Stimulated activated naive CD8-positive, alpha-beta T cell treated with anti-CD3 and anti-CD28 coated beads, Interleukin-15, amount 100 ng/mL, for 72 hours (primary cell): ENCODE measurements around the gene LHX6.

Experiments
- ATAC-seq: fragments of 150-1000 bp; cut with Tn5 transposase; 2 replicates; pipeline ENCODE4 v1.10.0; 2021; ENCODE audit warnings: mild to moderate bottlenecking, moderate library complexity
- DNase-seq, 2 donors: peaks; one replicate each; pipeline ENCODE4 v3.0.0; 2021 to 2022
- H3K27ac Mint-ChIP-seq, 2 donors: one replicate each; pipeline ENCODE4 v1.8.0; 2022; ENCODE audit warnings: mild to moderate bottlenecking in 2 of 2, mixed read lengths in 2 of 2, moderate library complexity in 2 of 2
- H3K27me3 Mint-ChIP-seq: one replicate; pipeline ENCODE4 v1.8.0; 2022; ENCODE audit warnings: mixed read lengths
- H3K4me1 Mint-ChIP-seq: one replicate; pipeline ENCODE4 v1.8.0; 2022; ENCODE audit warnings: mild to moderate bottlenecking, mixed read lengths
- H3K4me3 Mint-ChIP-seq, 2 donors: one replicate each; pipeline ENCODE4 v1.8.0; 2022; ENCODE audit warnings: mild to moderate bottlenecking in 2 of 2, mixed read lengths in 2 of 2, moderate library complexity in 1 of 2
- H3K9me3 Mint-ChIP-seq, 2 donors: one replicate each; pipeline ENCODE4 v1.8.0; 2022; ENCODE audit warnings: mixed read lengths in 2 of 2

LHX6 gene

DNA sequence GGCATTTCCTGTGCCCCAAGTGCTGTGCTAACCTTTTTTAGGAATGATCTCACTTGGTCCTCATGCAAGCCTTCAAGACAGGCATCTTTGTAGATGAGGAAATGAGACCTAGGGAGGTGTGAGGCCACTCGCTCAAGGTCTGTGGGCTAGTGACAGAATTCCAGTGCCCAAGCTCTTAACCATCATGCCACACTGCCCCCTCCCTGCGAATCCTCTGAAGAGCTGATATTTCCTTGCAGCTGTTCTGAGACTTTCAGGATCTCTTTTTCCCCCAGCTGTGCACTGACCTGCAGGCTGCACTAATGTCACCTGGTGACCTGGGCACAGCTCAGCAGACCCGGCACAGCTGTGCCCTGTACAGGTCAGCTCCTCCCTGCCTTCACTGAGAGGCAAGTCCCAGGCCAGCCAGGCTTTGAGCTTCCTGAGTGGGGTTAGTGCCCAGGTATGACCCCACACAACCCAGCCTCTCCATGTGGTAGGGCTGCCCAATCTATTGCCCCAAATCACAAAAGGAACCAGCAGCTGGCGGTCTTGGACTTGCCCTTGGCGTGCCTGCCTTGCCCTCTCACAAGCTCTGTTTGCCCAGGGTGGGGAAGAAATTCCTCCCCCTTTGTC, 36.4 kb downstream of the LHX6 start:
- no peaks in the 10 kb centered on the region for H3K4me1 Mint-ChIP-seq
- peaks cover 5% of the 10 kb centered on the region for H3K27me3 Mint-ChIP-seq
- no peak for ATAC-seq
- no peaks in the 10 kb centered on the region for H3K9me3 Mint-ChIP-seq
- H3K4me3 Mint-ChIP-seq = no peak overlapping the region
- DNase-seq = no peak
- no peak overlapping the region for H3K27ac Mint-ChIP-seq

DNA sequence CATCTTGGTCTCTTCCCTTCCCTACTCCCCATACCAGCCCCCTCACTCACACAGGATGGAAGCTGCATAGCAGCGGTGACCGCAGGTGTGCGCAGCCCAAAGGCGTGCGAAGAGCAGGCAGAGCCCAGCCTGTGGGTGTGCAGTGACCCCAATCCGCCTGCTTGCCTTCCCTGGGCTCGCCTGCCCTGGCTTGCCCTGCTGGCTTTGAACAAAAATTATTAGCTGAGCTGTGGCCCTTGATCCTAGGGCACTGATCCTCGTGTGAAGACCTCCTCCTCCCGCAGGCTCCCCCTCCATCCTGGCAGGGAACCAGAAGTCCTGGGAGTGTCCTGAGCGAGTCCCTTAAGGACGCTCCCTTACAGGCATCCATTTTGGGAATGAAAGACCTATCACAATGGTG, 37.2 kb downstream of the LHX6 start:
- Mint-ChIP-seq H3K27me3 (no peaks in the 10 kb centered on the region), H3K4me1 (no peaks in the 10 kb centered on the region), H3K27ac (peak overlapping the region in 1 of 2 donors; percentile 78), H3K4me3 (no peak overlapping the region), H3K9me3 (no peaks in the 10 kb centered on the region)
- ATAC-seq (no peak), DNase-seq (no peak)

DNA sequence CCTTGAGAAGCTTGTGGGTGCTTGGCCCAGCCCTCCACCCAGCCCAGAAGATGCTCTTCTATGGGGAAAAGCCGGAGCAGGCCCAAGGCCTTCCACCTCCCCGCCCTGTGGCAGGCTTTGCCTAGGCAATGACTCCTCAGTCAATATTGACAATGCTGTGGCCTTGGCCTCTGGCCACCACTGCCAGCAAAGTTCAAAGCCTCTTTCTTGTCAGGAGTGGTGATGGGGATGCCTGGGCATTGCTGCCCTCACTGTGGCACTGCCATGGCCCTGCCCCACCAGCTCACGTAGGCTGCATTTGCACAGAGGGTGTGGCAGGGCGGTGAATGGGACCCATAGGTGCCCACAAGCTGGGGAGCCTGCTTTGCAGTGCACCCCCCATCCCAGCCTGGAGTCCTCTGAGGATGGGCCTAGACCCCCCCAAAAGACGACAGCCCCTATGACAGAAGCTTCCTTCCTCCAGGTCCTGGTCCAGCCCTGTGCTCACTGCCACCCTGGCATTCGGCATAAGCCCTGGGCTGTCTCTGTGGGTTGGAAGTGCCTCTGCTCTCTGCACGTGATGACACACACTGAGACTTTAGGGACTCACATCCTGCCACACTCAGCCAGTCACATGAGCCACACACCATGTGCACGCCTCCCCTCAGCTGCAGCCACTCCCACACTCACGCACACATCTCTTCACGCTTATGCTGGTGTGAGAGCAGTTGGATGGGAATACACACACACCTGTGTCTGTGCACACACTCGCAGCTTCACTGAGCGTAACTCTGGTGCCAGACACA, 38.0 kb downstream of the LHX6 start:
- Mint-ChIP-seq H3K4me1 (no peaks in the 10 kb centered on the region), H3K27ac (peak overlapping the region in 1 of 2 donors; percentile 28), H3K4me3 (no peak overlapping the region), H3K9me3 (no peaks in the 10 kb centered on the region), H3K27me3 (no peaks in the 10 kb centered on the region)
- DNase-seq (no peak), ATAC-seq (peak; percentile 45)

DNA sequence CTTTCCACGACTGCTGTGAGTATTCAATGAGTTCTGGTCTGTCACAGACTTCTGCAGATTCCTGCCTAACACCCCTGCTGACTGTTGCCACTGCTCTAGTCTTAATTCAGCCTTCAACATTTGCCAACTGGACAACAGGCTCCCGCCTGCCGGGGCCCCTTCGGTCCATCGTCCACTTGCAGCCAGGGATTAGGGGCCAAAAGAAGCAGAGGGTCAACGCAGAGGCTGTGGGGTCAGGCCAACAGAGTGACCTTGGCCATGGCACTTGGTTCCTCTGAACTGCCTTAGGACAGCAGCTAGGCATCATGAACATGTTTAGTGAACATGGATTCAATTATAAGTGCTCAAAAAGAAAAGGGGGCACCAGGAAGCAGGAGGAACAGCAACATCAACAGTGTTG, 40.4 kb downstream of the LHX6 start:
- Mint-ChIP-seq H3K27ac (no peak overlapping the region), H3K4me3 (no peak overlapping the region), H3K27me3 (peaks cover 3% of the 10 kb centered on the region), H3K9me3 (no peaks in the 10 kb centered on the region), H3K4me1 (no peaks in the 10 kb centered on the region)
- ATAC-seq = no peak
- no peak for DNase-seq

DNA sequence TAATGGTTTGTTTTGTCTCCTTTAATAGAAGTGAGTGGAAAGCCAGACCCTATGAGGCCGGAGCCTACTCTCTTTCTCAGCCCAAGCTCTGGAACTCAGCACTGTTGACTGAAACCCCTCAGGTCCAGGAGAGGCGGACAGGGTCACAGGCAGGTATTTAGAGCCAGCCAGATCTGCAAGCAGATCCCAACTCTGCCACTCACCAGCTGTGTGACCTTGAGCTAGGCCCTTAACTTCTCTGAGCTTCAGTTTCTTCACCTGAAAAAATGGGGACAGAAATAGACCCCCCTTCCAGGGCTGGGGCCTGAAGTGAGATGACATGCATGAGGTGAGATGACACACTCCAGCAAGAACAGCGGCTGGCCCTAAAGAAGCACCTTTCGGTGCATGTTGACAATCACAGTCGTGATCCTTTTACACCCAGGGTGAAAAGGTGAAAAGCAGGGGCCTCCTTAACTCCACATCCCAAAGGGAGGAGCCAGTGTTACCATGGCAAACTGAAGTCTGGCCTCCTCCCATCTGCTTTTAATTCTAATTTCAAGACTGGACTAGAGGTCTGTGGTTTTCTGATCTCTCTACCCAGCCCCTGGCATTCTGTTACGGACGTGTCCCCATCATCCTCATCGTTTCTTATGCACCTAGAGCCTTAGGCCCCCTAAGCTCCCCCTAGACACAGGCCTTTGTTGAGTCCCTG, 41.8 kb downstream of the LHX6 start:
- no peaks in the 10 kb centered on the region for H3K9me3 Mint-ChIP-seq
- no peaks in the 10 kb centered on the region for H3K4me1 Mint-ChIP-seq
- H3K27ac Mint-ChIP-seq = no peak overlapping the region
- ATAC-seq = no peak
- peaks cover 11% of the 10 kb centered on the region for H3K27me3 Mint-ChIP-seq
- no peak overlapping the region for H3K4me3 Mint-ChIP-seq
- DNase-seq = no peak

DNA sequence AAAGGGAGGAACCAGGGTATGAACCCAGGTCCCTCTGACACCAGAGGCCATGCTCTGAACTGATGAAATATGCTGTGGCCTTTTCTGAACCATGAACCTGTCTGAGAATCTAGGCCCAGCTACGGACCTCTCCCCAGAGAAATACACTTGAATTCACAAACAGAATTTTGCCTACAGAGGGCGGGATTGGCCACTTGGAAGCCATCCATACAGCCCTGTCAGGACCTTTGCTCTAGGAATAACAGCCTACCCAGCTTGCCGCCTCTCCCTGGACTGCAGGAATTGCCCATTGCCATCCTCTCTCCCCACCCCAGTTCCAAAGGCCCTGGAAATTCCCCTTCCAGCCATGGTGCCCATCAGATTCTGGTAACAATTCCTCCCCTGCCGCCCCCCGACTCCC, 42.5 kb downstream of the LHX6 start:
- no peaks in the 10 kb centered on the region for H3K4me1 Mint-ChIP-seq
- peaks cover 14% of the 10 kb centered on the region for H3K27me3 Mint-ChIP-seq
- H3K9me3 Mint-ChIP-seq = no peaks in the 10 kb centered on the region
- ATAC-seq (no peak), DNase-seq (no peak)
- H3K27ac Mint-ChIP-seq = no peak overlapping the region
- no peak overlapping the region for H3K4me3 Mint-ChIP-seq

DNA sequence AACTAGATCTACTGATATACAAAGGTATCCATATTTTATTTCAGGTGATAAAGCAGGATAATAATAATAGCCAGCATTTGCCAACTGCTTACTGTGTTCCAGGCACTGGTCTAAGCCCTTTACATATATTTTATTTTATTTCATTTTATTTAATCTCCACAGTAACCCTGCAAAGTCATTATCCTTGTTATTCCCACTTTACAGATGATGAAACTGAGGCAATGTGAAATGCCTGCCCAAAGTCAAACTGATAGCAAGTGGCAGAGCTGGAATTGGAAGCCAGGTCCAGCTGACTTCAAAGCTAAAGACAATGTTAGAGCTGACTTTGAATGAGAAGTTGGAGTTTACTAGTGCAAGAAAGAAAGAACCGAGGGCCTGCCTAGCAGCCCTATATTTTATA, 44.2 kb downstream of the LHX6 start:
- Mint-ChIP-seq H3K27ac (no peak overlapping the region), H3K9me3 (no peaks in the 10 kb centered on the region)

DNA sequence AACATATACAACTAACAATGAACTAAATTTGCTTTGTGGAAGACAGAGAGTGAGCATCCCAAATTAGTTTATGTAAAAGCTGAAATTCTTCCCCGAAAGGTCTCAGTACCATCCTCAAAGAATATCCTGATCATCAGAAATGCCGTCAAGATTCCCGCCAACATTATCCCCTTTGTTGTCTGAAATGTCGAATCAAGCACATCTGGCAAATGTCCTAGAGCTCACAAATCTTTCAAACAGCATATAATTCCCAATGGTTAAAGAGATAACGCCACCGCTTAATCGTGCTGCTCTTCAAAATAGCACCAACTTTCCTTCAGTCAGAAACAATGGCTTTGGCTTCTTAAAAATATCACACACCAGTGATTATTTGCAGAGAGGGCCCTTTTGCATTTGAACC, 45.3 kb downstream of the LHX6 start:
- H3K9me3 Mint-ChIP-seq = no peaks in the 10 kb centered on the region
- H3K27ac Mint-ChIP-seq = no peak overlapping the region
- ATAC-seq = no peak
- H3K4me1 Mint-ChIP-seq = no peaks in the 10 kb centered on the region
- H3K4me3 Mint-ChIP-seq = no peak overlapping the region
- H3K27me3 Mint-ChIP-seq = peaks cover 19% of the 10 kb centered on the region
- DNase-seq = no peak

More for the DNA sequence above, 44.2 kb downstream of the LHX6 start:
- no peaks in the 10 kb centered on the region for H3K4me1 Mint-ChIP-seq
- DNase-seq (no peak), ATAC-seq (no peak)
- H3K4me3 Mint-ChIP-seq = no peak overlapping the region
- H3K27me3 Mint-ChIP-seq = peaks cover 19% of the 10 kb centered on the region

DNA sequence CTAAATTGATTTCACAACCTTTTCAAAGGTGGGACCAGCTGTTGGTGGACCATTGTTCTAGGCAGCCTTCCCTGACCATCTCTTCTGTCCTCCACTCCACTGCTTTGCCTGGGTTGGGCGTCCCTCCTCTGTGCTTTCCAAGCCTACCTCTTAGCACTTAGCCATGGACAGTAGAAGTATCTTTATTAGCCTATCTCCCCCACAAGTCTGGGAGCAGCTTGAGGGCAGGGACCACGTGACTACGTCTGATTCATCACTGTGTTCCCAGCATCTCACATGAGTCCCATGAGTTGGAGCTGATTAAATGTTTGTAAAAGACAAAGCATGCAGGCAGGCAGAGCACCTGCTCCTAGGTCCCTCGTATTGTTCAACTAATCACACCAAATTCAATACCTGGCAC, 48.1 kb downstream of the LHX6 start:
- Mint-ChIP-seq H3K27me3 (peaks cover 26% of the 10 kb centered on the region), H3K9me3 (no peaks in the 10 kb centered on the region), H3K27ac (peak overlapping the region in 1 of 2 donors; percentile 49), H3K4me1 (no peaks in the 10 kb centered on the region), H3K4me3 (no peak overlapping the region)
- no peak for ATAC-seq
- no peak for DNase-seq

DNA sequence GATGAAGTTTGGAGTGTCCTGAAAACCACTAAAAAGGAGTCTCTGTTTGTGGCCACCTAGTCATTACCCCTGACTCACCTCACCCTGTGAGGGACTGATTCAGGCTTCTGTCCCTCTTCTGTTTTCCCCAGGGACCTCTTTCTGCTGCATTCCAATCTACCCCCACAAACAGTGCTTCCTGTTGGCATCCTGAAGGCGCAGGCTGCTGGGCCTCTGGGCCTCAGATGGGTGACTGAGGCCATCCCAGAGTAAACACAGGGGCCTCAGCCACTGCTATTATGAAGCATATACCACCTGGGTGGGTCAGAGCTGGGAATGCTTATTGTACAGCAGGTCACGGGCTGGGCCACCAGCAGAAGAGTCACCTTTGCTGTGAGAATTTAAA, 49.1 kb downstream of the LHX6 start:
- no peaks in the 10 kb centered on the region for H3K4me1 Mint-ChIP-seq
- DNase-seq (no peak), ATAC-seq (no peak)
- no peak overlapping the region for H3K4me3 Mint-ChIP-seq
- H3K27me3 Mint-ChIP-seq = peaks cover 31% of the 10 kb centered on the region
- H3K9me3 Mint-ChIP-seq = no peaks in the 10 kb centered on the region
- no peak overlapping the region for H3K27ac Mint-ChIP-seq

DNA sequence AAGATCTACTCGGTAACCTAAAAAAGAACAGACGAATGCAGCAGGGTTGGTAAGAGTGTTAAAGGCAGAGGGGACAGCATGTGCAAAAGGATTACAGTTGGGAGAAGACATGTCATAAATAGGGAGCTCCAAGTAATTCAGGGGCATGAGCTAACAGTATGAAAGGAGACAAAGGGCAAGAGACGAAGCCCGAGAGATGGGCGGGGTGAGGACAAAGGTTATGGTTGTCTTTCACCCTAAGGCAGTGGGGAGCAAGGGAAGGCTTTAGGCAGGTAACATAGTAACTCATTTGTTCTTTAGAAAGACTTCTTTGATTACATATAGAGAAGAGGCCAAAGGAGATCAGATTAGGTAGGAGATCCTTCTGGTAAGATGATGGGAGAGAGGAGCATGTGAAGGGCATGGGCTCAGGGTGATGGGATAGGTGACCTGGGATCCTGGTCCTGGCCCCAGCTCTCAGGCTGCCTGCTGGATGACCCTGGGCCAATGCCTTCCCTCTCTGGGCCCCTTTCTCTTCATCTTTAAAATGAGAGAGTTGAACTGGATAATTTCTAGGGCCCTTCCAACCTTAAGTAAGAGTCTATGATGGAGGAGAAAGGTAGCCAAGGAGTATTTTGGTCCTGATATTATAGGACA, 49.6 kb downstream of the LHX6 start:
- no peak overlapping the region for H3K27ac Mint-ChIP-seq
- no peaks in the 10 kb centered on the region for H3K4me1 Mint-ChIP-seq
- H3K27me3 Mint-ChIP-seq = peaks cover 35% of the 10 kb centered on the region
- H3K4me3 Mint-ChIP-seq = no peak overlapping the region
- H3K9me3 Mint-ChIP-seq = no peaks in the 10 kb centered on the region
- ATAC-seq = no peak
- DNase-seq = no peak

DNA sequence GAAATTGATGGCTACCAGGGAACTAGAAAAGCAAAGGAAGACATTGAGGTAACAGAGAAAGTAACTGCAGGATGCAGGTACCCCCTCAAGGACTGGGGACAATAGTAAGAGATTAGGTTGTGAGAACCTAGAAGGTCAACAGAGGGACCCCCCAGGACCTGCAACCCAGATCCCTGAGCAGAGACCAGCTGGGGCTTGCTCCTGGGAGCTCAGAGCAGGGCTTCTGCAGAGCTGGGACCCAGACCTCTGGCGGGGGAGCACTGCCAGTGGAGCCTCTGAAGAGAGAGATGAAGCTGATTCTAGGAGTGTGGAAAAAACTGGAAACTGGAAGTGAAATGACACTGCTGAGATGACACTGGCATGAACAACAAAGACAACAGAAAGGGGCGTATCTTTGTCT, 51.8 kb downstream of the LHX6 start:
- Mint-ChIP-seq H3K4me3 (no peak overlapping the region), H3K9me3 (no peaks in the 10 kb centered on the region), H3K27me3 (peaks cover 46% of the 10 kb centered on the region), H3K4me1 (no peaks in the 10 kb centered on the region), H3K27ac (peak overlapping the region; percentile 31 to 46)
- DNase-seq (no peak), ATAC-seq (no peak)

DNA sequence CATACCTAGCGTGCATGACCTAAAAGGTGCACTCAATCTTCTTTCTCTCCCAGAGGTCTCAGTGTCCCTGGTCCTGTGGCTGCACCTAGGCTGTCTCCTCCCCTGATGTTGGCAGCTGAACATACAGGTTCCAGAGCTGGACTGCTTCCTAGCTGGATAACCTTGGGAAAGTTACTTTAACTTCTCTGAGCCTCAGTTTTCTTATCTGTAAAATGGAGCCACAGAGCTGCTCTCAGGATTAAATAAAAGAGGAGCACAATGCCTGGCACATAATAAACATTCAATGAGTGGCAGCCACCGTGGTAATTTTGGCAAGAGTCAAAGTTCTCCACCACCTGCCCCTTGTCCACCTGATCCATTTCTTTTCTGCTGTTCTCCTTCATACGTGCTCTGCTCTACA, 55.1 kb downstream of the LHX6 start:
- Mint-ChIP-seq H3K4me1 (no peaks in the 10 kb centered on the region), H3K9me3 (no peaks in the 10 kb centered on the region), H3K27ac (no peak overlapping the region), H3K27me3 (peaks cover 48% of the 10 kb centered on the region), H3K4me3 (no peak overlapping the region)
- ATAC-seq (no peak), DNase-seq (no peak)

DNA sequence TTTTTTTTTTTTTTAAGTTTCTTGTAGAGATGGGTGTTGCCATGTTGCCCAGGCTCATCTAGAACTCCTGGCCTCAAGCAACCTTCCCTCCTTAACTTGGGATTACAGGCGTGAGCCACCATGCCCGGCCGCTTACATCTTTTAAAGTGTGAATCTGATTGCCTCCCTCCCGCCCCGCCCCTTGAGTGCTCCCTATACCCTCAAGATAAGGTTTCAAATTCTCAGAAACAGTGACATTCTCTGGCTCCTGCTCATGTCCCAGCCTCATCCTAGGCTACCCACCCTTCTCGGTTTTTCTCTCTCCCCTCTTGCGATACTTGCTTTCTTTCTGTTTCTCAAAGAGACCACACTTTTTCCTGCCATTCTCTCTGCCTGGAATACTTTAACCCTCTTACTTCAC, 56.6 kb downstream of the LHX6 start:
- Mint-ChIP-seq H3K9me3 (no peaks in the 10 kb centered on the region), H3K4me3 (no peak overlapping the region), H3K27me3 (peaks cover 47% of the 10 kb centered on the region), H3K4me1 (no peaks in the 10 kb centered on the region), H3K27ac (peak overlapping the region in 1 of 2 donors; percentile 6)
- DNase-seq = no peak
- ATAC-seq = no peak

DNA sequence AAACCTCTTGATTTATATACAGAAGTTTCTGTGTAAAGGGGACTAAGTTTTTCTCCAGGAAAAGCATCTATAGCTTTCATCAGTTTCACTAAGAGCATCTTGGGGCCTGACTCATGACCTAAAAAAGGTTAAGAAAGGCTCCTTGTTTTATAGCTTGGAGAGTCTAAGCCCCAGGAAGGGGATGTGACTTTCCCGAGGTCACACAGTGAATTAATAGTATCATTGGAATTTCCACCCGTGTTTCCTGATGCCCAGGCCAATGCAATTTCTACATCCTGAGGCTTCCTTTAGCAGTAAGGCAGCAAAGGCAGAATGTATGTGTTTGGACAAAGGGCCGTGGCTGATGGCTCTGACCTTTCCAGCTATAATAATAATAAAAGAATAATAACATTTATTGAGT, 60.4 kb downstream of the LHX6 start:
- ATAC-seq = no peak
- no peaks in the 10 kb centered on the region for H3K4me1 Mint-ChIP-seq
- no peak overlapping the region for H3K27ac Mint-ChIP-seq
- no peak overlapping the region for H3K4me3 Mint-ChIP-seq
- peaks cover 33% of the 10 kb centered on the region for H3K27me3 Mint-ChIP-seq
- DNase-seq = no peak
- H3K9me3 Mint-ChIP-seq = no peaks in the 10 kb centered on the region

DNA sequence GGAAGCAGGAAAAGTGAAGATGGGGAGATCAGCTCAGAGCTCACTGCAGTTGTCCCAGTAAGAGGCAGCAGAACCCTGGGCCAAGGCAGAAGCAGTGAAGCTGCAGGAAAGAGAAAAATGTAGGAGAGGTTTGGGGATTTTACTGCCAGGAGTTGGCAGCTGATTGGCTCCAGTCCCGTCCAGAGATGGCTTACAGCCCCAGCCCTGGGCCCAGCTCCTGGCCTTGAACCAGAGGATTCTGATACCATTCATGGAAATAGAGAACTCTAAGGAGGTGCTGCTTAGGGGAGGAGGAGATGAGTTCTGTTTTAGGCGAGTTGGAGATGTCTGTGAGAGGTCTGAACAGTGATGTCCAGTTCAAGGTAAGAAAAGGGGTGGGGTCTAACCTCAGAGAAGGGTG, 64.5 kb downstream of the LHX6 start:
- no peak overlapping the region for H3K4me3 Mint-ChIP-seq
- ATAC-seq (no peak), DNase-seq (no peak)
- peaks cover 4% of the 10 kb centered on the region for H3K4me1 Mint-ChIP-seq
- peaks cover 5 to 8% of the 10 kb centered on the region in 2 donors for H3K9me3 Mint-ChIP-seq
- H3K27ac Mint-ChIP-seq = peak overlapping the region in 1 of 2 donors; percentile 47
- peaks cover 28% of the 10 kb centered on the region for H3K27me3 Mint-ChIP-seq
